Measurements from ENCODE around the gene METTL16.

METTL16 gene

GRCh38 chr17:2423271-2423670, 88.4 kb downstream of the METTL16 start:
- Histone ChIP-seq H3K9me2 (replicated peaks; ENCODE audit: low read depth, low read length) (no peaks in the 10 kb centered on the region), H3K79me2 (ENCODE audit: insufficient read depth, low read length) (no peaks in the 10 kb centered on the region), H3K9ac (ENCODE audit: low read depth, low read length, poor library complexity, severe bottlenecking) (no peak overlapping the region), H3K36me3 (ENCODE audit: insufficient read depth, low read length) (peaks cover 27% of the 10 kb centered on the region; the same call in 1 of the 2 replicates), H3K4me3 (ENCODE audit: low read length, poor library complexity, severe bottlenecking) (no peak overlapping the region), H3K4me2 (ENCODE audit: low read depth, low read length, poor library complexity, severe bottlenecking) (no peak overlapping the region), H3K9me3 (ENCODE audit: insufficient read depth, low read depth, low read length) (no peaks in the 10 kb centered on the region), H3K4me1 (ENCODE audit: insufficient read depth, low read length, poor library complexity, severe bottlenecking) (no peaks in the 10 kb centered on the region), H4K20me1 (ENCODE audit: insufficient read depth, low read length, poor library complexity, severe bottlenecking) (no peaks in the 10 kb centered on the region), H3K27me3 (ENCODE audit: insufficient read depth, low read length, poor library complexity, severe bottlenecking) (no peaks in the 10 kb centered on the region), H2AFZ (ENCODE audit: low read length) (no peak overlapping the region), H3F3A (ENCODE audit: low read depth) (no peaks in the 10 kb centered on the region)
- no peak for TF ChIP-seq CTCF (conservative IDR thresholded peaks at IDR 0.05; ENCODE audit: low read length)
- no peak for TF ChIP-seq EZH2phosphoT487 (IDR thresholded peaks at IDR 0.05; ENCODE audit: borderline replicate concordance)

- H3K9ac ChIP-seq (ENCODE audit: low read depth, low read length, poor library complexity, severe bottlenecking), result no peak overlapping the region
- no peaks in the 10 kb centered on the region for H3K27me3 ChIP-seq (ENCODE audit: insufficient read depth, low read length, poor library complexity, severe bottlenecking)
- H3K9me2 ChIP-seq (replicated peaks; ENCODE audit: low read depth, low read length), result no peaks in the 10 kb centered on the region
- no peaks in the 10 kb centered on the region for H3K9me3 ChIP-seq (ENCODE audit: insufficient read depth, low read depth, low read length)
- no peaks in the 10 kb centered on the region for H4K20me1 ChIP-seq (ENCODE audit: insufficient read depth, low read length, poor library complexity, severe bottlenecking)
- peaks cover 27% of the 10 kb centered on the region; the same call in 1 of the 2 replicates for H3K36me3 ChIP-seq (ENCODE audit: insufficient read depth, low read length)
- H3K4me2 ChIP-seq (ENCODE audit: low read depth, low read length, poor library complexity, severe bottlenecking), result no peak overlapping the region
- no peaks in the 10 kb centered on the region for H3F3A ChIP-seq (ENCODE audit: low read depth)
- H3K4me3 ChIP-seq (ENCODE audit: low read length, poor library complexity, severe bottlenecking), result no peak overlapping the region
- no peaks in the 10 kb centered on the region for H3K79me2 ChIP-seq (ENCODE audit: insufficient read depth, low read length)
- TF ChIP-seq CTCF (conservative IDR thresholded peaks at IDR 0.05; ENCODE audit: low read length) (peak; percentile 26; the same call in 1 of the 2 replicates), EZH2phosphoT487 (IDR thresholded peaks at IDR 0.05; ENCODE audit: borderline replicate concordance) (no peak)
- H3K4me1 ChIP-seq (ENCODE audit: insufficient read depth, low read length, poor library complexity, severe bottlenecking), result no peaks in the 10 kb centered on the region
- no peak overlapping the region for H2AFZ ChIP-seq (ENCODE audit: low read length)
Measured at GRCh38 chr17:2421315-2422147, 90.2 kb downstream of the METTL16 start.

GRCh38 chr17:2420176-2420575, 91.5 kb downstream of the METTL16 start:
- H3K36me3 ChIP-seq (ENCODE audit: insufficient read depth, low read length), result peaks cover 25% of the 10 kb centered on the region; the same call in 1 of the 2 replicates

More at GRCh38 chr17:2420176-2420575, 91.5 kb downstream of the METTL16 start:
- H3K9me3 ChIP-seq (ENCODE audit: insufficient read depth, low read depth, low read length), result no peaks in the 10 kb centered on the region
- H3K9ac ChIP-seq (ENCODE audit: low read depth, low read length, poor library complexity, severe bottlenecking), result no peak overlapping the region
- peaks cover 3% of the 10 kb centered on the region for H4K20me1 ChIP-seq (ENCODE audit: insufficient read depth, low read length, poor library complexity, severe bottlenecking)
- no peak overlapping the region for H2AFZ ChIP-seq (ENCODE audit: low read length)
- no peak overlapping the region for H3K4me3 ChIP-seq (ENCODE audit: low read length, poor library complexity, severe bottlenecking)
- no peak for TF ChIP-seq CTCF (conservative IDR thresholded peaks at IDR 0.05; ENCODE audit: low read length)
- TF ChIP-seq EZH2phosphoT487 (IDR thresholded peaks at IDR 0.05; ENCODE audit: borderline replicate concordance), result no peak
- H3K4me2 ChIP-seq (ENCODE audit: low read depth, low read length, poor library complexity, severe bottlenecking), result no peak overlapping the region
- H3K4me1 ChIP-seq (ENCODE audit: insufficient read depth, low read length, poor library complexity, severe bottlenecking), result no peaks in the 10 kb centered on the region
- H3K9me2 ChIP-seq (replicated peaks; ENCODE audit: low read depth, low read length), result no peaks in the 10 kb centered on the region
- H3F3A ChIP-seq (ENCODE audit: low read depth), result no peaks in the 10 kb centered on the region
- H3K79me2 ChIP-seq (ENCODE audit: insufficient read depth, low read length), result no peaks in the 10 kb centered on the region
- H3K27me3 ChIP-seq (ENCODE audit: insufficient read depth, low read length, poor library complexity, severe bottlenecking), result no peaks in the 10 kb centered on the region
